ENCODE measurements around the gene HAT1. TPM values are rescaled to one million over a fixed set of nuclear protein-coding genes. Genes with fewer than 3 reads are reported as not detected.

Gene HAT1
- total RNA-seq, 1 experiment from 2014 or later, result 76.8 TPM

- H3K36me3 ChIP-seq (ENCODE audit: low read depth, low read length), result no peaks in the 10 kb centered on the region
- H2AFZ ChIP-seq (ENCODE audit: low read length), result peak overlapping the region; percentile 91
- H3K79me2 ChIP-seq (ENCODE audit: low read length), result peaks cover 4% of the 10 kb centered on the region; the same call in 1 of the 2 replicates
- TF ChIP-seq EZH2phosphoT487 (IDR thresholded peaks at IDR 0.05; ENCODE audit: borderline replicate concordance, low read length), result no peak
- TF ChIP-seq, protein P1, sequence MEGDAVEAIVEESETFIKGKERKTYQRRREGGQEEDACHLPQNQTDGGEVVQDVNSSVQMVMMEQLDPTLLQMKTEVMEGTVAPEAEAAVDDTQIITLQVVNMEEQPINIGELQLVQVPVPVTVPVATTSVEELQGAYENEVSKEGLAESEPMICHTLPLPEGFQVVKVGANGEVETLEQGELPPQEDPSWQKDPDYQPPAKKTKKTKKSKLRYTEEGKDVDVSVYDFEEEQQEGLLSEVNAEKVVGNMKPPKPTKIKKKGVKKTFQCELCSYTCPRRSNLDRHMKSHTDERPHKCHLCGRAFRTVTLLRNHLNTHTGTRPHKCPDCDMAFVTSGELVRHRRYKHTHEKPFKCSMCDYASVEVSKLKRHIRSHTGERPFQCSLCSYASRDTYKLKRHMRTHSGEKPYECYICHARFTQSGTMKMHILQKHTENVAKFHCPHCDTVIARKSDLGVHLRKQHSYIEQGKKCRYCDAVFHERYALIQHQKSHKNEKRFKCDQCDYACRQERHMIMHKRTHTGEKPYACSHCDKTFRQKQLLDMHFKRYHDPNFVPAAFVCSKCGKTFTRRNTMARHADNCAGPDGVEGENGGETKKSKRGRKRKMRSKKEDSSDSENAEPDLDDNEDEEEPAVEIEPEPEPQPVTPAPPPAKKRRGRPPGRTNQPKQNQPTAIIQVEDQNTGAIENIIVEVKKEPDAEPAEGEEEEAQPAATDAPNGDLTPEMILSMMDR (conservative IDR thresholded peaks at IDR 0.05; ENCODE audit: low read depth, low read length), result no peak
- intact Hi-C loops (cut with micrococcal nuclease), result loop anchor here (2.0 kb wide), 1 partner anchor 94 kb away; no protein-coding TSS in a partner anchor
- no peaks in the 10 kb centered on the region for H4K20me1 ChIP-seq (ENCODE audit: low read length)
- no peaks in the 10 kb centered on the region for H3F3A ChIP-seq (ENCODE audit: low read length, unreplicated experiment)
- H3K9me2 ChIP-seq (replicated peaks; ENCODE audit: low read length), result no peaks in the 10 kb centered on the region
- H3K27me3 ChIP-seq (ENCODE audit: low read length), result no peaks in the 10 kb centered on the region
- ChIA-PET CTCF (no interaction called here), POLR2A (ENCODE audit: unreplicated experiment) (interaction anchor here (0.6 kb wide), 1 partner anchor 98 kb away, joined by 4 read pairs; no protein-coding TSS in a partner anchor)
- peak overlapping the region; percentile 70; the same call in 1 of the 2 replicates for H3K27ac ChIP-seq (ENCODE audit: low read length)
- H3K4me1 ChIP-seq (ENCODE audit: insufficient read depth, low read length), result peaks cover 16% of the 10 kb centered on the region
- ATAC-seq, result no peak
- no peak for DNase-seq
- H3K9me3 ChIP-seq (ENCODE audit: low read length), result no peaks in the 10 kb centered on the region
- H3K9ac ChIP-seq (ENCODE audit: low read length), result peak overlapping the region; percentile 82
- no TSS peak for BruUV-seq (replicated peaks)
- peak overlapping the region; percentile 87 for H3K4me2 ChIP-seq (ENCODE audit: low read length)
- H3K4me3 ChIP-seq (ENCODE audit: low read length), result peak overlapping the region; percentile 74
Observed at GRCh38 chr2:172000696-172001361, 78.6 kb downstream of the HAT1 start.

DNA sequence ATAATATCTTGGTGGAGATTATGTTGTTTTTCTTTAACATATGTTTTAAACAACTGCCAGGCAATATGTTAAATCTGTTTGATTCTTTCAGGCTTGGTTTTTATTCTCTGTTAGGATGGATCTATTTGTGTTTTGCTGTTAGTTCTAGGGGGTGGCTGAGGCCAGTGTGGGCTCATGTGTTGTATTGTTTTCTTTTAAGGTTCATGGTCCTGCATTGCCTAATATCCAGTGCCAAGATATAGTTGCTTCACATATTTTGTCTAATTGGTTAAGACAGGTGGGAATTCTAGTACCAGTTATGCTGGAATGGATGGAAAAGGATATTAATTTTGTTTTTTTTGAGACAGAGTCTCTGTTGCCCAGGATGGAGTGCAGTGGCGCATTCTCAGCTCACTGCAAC is 85.1 kb downstream of the HAT1 start:
- intact Hi-C loops (cut with micrococcal nuclease), result no loop called here
- H4K20me1 ChIP-seq (ENCODE audit: low read length), result no peaks in the 10 kb centered on the region
- no peaks in the 10 kb centered on the region for H3K27me3 ChIP-seq (ENCODE audit: low read length)
- H2AFZ ChIP-seq (ENCODE audit: low read length), result no peak overlapping the region
- H3K4me1 ChIP-seq (ENCODE audit: insufficient read depth, low read length), result peaks cover 17% of the 10 kb centered on the region
- no TSS peak for BruUV-seq (replicated peaks)
- H3K4me2 ChIP-seq (ENCODE audit: low read length), result no peak overlapping the region
- H3K4me3 ChIP-seq (ENCODE audit: low read length), result no peak overlapping the region
- no peak overlapping the region for H3K9ac ChIP-seq (ENCODE audit: low read length)
- TF ChIP-seq, protein P1 (conservative IDR thresholded peaks at IDR 0.05; ENCODE audit: low read depth, low read length), result no peak
- TF ChIP-seq EZH2phosphoT487 (IDR thresholded peaks at IDR 0.05; ENCODE audit: borderline replicate concordance, low read length) (no peak), EZH2 (IDR thresholded peaks at IDR 0.05; ENCODE audit: low read length, unreplicated experiment) (no peak)
- no peak overlapping the region for H3K27ac ChIP-seq (ENCODE audit: low read length)
- CTCF ChIA-PET, result no interaction called here
- no peaks in the 10 kb centered on the region for H3F3A ChIP-seq (ENCODE audit: low read length, unreplicated experiment)
- POLR2A ChIA-PET (ENCODE audit: unreplicated experiment), result no interaction called here
- H3K9me2 ChIP-seq (replicated peaks; ENCODE audit: low read length), result no peaks in the 10 kb centered on the region
- H3K9me3 ChIP-seq (ENCODE audit: low read length), result no peaks in the 10 kb centered on the region
- 0 out of 2 replicates have a peak, but pooled peaks cover 8% of the 10 kb centered on the region for H3K79me2 ChIP-seq (ENCODE audit: low read length)
- no peaks in the 10 kb centered on the region for H3K36me3 ChIP-seq (ENCODE audit: low read depth, low read length)
- DNase-seq (no peak), ATAC-seq (no peak)

- 0 out of 2 replicates have a peak, but pooled peaks cover 8% of the 10 kb centered on the region for H3K79me2 ChIP-seq (ENCODE audit: low read length)
- DNase-seq, result no peak
- ChIA-PET CTCF (no interaction called here), POLR2A (ENCODE audit: unreplicated experiment) (no interaction called here)
- no peaks in the 10 kb centered on the region for H3F3A ChIP-seq (ENCODE audit: low read length, unreplicated experiment)
- no peaks in the 10 kb centered on the region for H3K9me3 ChIP-seq (ENCODE audit: low read length)
- H3K4me3 ChIP-seq (ENCODE audit: low read length), result no peak overlapping the region
- no TSS peak for BruUV-seq (replicated peaks)
- no peaks in the 10 kb centered on the region for H3K36me3 ChIP-seq (ENCODE audit: low read depth, low read length)
- H3K27ac ChIP-seq (ENCODE audit: low read length), result no peak overlapping the region
- H2AFZ ChIP-seq (ENCODE audit: low read length), result no peak overlapping the region
- H3K9me2 ChIP-seq (replicated peaks; ENCODE audit: low read length), result no peaks in the 10 kb centered on the region
- no peak overlapping the region for H3K9ac ChIP-seq (ENCODE audit: low read length)
- TF ChIP-seq EZH2 (IDR thresholded peaks at IDR 0.05; ENCODE audit: low read length, unreplicated experiment) (no peak), EZH2phosphoT487 (IDR thresholded peaks at IDR 0.05; ENCODE audit: borderline replicate concordance, low read length) (no peak)
- TF ChIP-seq, protein P1 (conservative IDR thresholded peaks at IDR 0.05; ENCODE audit: low read depth, low read length), result no peak
- no peaks in the 10 kb centered on the region for H3K27me3 ChIP-seq (ENCODE audit: low read length)
- 0 out of 2 replicates have a peak overlapping the region, but pooled peaks have one; percentile 11 for H3K4me2 ChIP-seq (ENCODE audit: low read length)
- no peak for ATAC-seq
- no peaks in the 10 kb centered on the region for H4K20me1 ChIP-seq (ENCODE audit: low read length)
- peaks cover 17% of the 10 kb centered on the region for H3K4me1 ChIP-seq (ENCODE audit: insufficient read depth, low read length)
- intact Hi-C loops (cut with micrococcal nuclease), result no loop called here
Observed at GRCh38 chr2:172009823-172010222, 87.6 kb downstream of the HAT1 start.

All from PC-3 (cell line).